HG03175 (cell line): ENCODE results near the gene TTC3.

Experiments used
- ATAC-seq: cut with Tn5 transposase; IDR thresholded peaks from one replicate; pipeline ENCODE4 v1.9.1; 2021; ENCODE audit warnings: mild to moderate bottlenecking, moderate library complexity; ENCODE audit not compliant: unreplicated experiment

TTC3 gene

GRCh38 chr21:37193006-37193405 lies 120.0 kb downstream of the TTC3 start:
- no peak for ATAC-seq

- no peak for ATAC-seq
Observed at GRCh38 chr21:37193676-37194075, 120.6 kb downstream of the TTC3 start.

- ATAC-seq, result no peak
Observed at GRCh38 chr21:37195059-37195458, 122.0 kb downstream of the TTC3 start.

GRCh38 chr21:37195610-37196009 lies 122.6 kb downstream of the TTC3 start:
- no peak for ATAC-seq

- no peak for ATAC-seq
Observed at GRCh38 chr21:37196847-37197246, 123.8 kb downstream of the TTC3 start.

- ATAC-seq, result no peak
Observed at GRCh38 chr21:37197746-37198145, 124.7 kb downstream of the TTC3 start.

- ATAC-seq, result no peak
Observed at GRCh38 chr21:37199057-37199924, 126.2 kb downstream of the TTC3 start.

GRCh38 chr21:37200641-37201480 lies 127.8 kb downstream of the TTC3 start:
- no peak for ATAC-seq

- no peak for ATAC-seq
Observed at GRCh38 chr21:37202221-37203110, 129.4 kb downstream of the TTC3 start.

GRCh38 chr21:37204580-37204979 lies 131.5 kb downstream of the TTC3 start:
- no peak for ATAC-seq

GRCh38 chr21:37206496-37206895 lies 133.4 kb downstream of the TTC3 start:
- ATAC-seq, result no peak

- ATAC-seq, result peak; percentile 43
Observed at GRCh38 chr21:37207441-37208009, 134.5 kb downstream of the TTC3 start.

GRCh38 chr21:37208056-37208721 lies 135.1 kb downstream of the TTC3 start:
- peak; percentile 74 for ATAC-seq

GRCh38 chr21:37208741-37209225 lies 135.7 kb downstream of the TTC3 start:
- peak; percentile 30 for ATAC-seq

- no peak for ATAC-seq
Observed at GRCh38 chr21:37210130-37210529, 137.1 kb downstream of the TTC3 start.

GRCh38 chr21:37210799-37211198 lies 137.7 kb downstream of the TTC3 start:
- ATAC-seq, result no peak

GRCh38 chr21:37214952-37215351 lies 141.9 kb downstream of the TTC3 start:
- no peak for ATAC-seq

GRCh38 chr21:37219761-37220432 lies 146.8 kb downstream of the TTC3 start:
- ATAC-seq, result no peak

- peak; percentile 48 for ATAC-seq
Observed at GRCh38 chr21:37220433-37220980, 147.5 kb downstream of the TTC3 start.
